ENCODE measurements around the gene JADE1.

The JADE1 gene

GRCh38 chr4:128809477-128810330 is at the start of gene JADE1:
TSS of gene JADE1 (plus strand) at chr4:128809700. CDS start at chr4:128831759, 22,059 bp downstream.
- H3K27ac Mint-ChIP-seq, result peak within 1 kb of the TSS; percentile 98
- H3K36me3 Mint-ChIP-seq (ENCODE audit: low read depth), result peaks cover 5% of the 10 kb centered on the region
- no peaks in the 10 kb centered on the region for H3K9me3 Mint-ChIP-seq
- peaks cover 19% of the 10 kb centered on the region for H3K4me1 Mint-ChIP-seq
- DNase-seq, result peak; percentile 91
- TF ChIP-seq, protein P1, sequence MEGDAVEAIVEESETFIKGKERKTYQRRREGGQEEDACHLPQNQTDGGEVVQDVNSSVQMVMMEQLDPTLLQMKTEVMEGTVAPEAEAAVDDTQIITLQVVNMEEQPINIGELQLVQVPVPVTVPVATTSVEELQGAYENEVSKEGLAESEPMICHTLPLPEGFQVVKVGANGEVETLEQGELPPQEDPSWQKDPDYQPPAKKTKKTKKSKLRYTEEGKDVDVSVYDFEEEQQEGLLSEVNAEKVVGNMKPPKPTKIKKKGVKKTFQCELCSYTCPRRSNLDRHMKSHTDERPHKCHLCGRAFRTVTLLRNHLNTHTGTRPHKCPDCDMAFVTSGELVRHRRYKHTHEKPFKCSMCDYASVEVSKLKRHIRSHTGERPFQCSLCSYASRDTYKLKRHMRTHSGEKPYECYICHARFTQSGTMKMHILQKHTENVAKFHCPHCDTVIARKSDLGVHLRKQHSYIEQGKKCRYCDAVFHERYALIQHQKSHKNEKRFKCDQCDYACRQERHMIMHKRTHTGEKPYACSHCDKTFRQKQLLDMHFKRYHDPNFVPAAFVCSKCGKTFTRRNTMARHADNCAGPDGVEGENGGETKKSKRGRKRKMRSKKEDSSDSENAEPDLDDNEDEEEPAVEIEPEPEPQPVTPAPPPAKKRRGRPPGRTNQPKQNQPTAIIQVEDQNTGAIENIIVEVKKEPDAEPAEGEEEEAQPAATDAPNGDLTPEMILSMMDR (IDR thresholded peaks at IDR 0.05), result peak; percentile 47
- H3K27me3 Mint-ChIP-seq (ENCODE audit: low read depth, poor library complexity), result peaks cover 15% of the 10 kb centered on the region
- H3K4me3 Mint-ChIP-seq, result peak within 1 kb of the TSS; percentile 96

DNA sequence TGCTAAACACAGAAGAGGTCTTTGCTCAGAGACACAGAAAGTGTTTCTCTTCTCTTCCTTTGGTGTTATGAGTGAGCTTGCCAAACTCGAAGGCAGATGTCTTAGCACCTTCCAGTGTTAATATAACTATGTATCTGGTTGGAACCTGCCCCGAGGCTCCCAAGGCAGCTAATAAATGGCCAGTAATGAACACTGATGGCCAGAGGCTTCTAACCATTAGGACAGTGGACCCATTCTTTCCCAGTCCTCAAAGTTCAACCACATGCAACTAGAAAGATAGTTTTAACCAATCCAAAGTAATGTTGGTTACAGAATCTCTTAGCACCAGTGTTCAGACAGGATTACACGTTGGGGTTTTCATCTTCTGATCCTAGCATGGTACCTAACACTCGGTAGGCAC is 42.7 kb upstream of the JADE1 start:
- Mint-ChIP-seq H3K27me3 (ENCODE audit: low read depth, poor library complexity) (peaks cover 2% of the 10 kb centered on the region), H3K27ac (no peak overlapping the region)
- TF ChIP-seq, protein P1 (IDR thresholded peaks at IDR 0.05), result no peak

DNA sequence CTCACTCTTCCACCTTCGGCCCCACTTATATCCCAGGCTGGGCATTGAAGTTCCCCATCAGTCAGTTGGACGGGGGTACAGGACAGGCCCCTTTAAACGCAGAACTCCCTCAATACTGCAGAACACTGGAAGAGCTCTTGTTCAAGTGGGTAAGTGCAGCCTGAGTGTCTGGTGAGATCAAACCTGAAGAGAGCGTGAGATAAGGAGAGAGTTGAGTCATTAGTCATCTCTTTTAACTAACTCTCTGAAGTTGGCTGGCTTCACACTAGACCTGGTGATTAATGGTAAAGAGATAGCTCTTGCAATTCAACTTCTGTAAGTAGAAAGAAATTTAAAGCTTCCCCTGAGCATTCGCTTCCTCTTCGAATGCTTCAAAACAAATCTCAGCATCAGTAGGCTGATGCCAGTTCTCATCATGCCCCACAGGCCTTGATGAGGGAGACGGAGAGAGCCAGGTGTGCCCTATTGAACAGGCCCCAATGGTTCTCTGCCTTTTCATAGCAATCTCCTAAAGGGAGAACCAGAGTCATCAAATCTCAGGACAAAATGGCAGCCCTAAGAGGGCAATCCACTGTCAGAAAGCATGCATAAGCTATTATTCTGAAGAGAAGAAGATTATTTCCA is 41.0 kb upstream of the JADE1 start:
- no peak for DNase-seq
- no peak overlapping the region for H3K4me3 Mint-ChIP-seq
- TF ChIP-seq, protein P1 (IDR thresholded peaks at IDR 0.05), result no peak
- H3K36me3 Mint-ChIP-seq (ENCODE audit: low read depth), result no peaks in the 10 kb centered on the region
- no peaks in the 10 kb centered on the region for H3K27me3 Mint-ChIP-seq (ENCODE audit: low read depth, poor library complexity)
- H3K9me3 Mint-ChIP-seq, result no peaks in the 10 kb centered on the region
- H3K4me1 Mint-ChIP-seq, result no peaks in the 10 kb centered on the region
- no peak overlapping the region for H3K27ac Mint-ChIP-seq

More for the DNA sequence above, 42.7 kb upstream of the JADE1 start:
- H3K36me3 Mint-ChIP-seq (ENCODE audit: low read depth), result no peaks in the 10 kb centered on the region
- no peaks in the 10 kb centered on the region for H3K4me1 Mint-ChIP-seq
- H3K9me3 Mint-ChIP-seq, result no peaks in the 10 kb centered on the region
- DNase-seq, result no peak
- no peak overlapping the region for H3K4me3 Mint-ChIP-seq

- H3K9me3 Mint-ChIP-seq, result no peaks in the 10 kb centered on the region
- H3K27me3 Mint-ChIP-seq (ENCODE audit: low read depth, poor library complexity), result no peaks in the 10 kb centered on the region
- H3K36me3 Mint-ChIP-seq (ENCODE audit: low read depth), result no peaks in the 10 kb centered on the region
- H3K4me3 Mint-ChIP-seq, result no peak overlapping the region
- no peak overlapping the region for H3K27ac Mint-ChIP-seq
- TF ChIP-seq, protein P1 (IDR thresholded peaks at IDR 0.05), result no peak
- no peak for DNase-seq
- H3K4me1 Mint-ChIP-seq, result no peaks in the 10 kb centered on the region
Observed at GRCh38 chr4:128769011-128769410, 40.5 kb upstream of the JADE1 start.

- TF ChIP-seq, protein P1 (IDR thresholded peaks at IDR 0.05), result no peak
- no peaks in the 10 kb centered on the region for H3K36me3 Mint-ChIP-seq (ENCODE audit: low read depth)
- H3K4me1 Mint-ChIP-seq, result no peaks in the 10 kb centered on the region
- no peak overlapping the region for H3K27ac Mint-ChIP-seq
- peaks cover 3% of the 10 kb centered on the region for H3K9me3 Mint-ChIP-seq
- DNase-seq, result no peak
- H3K27me3 Mint-ChIP-seq (ENCODE audit: low read depth, poor library complexity), result peaks cover 4% of the 10 kb centered on the region
- H3K4me3 Mint-ChIP-seq, result no peak overlapping the region
Observed at GRCh38 chr4:128770807-128771206, 38.7 kb upstream of the JADE1 start.
